Stimulated activated CD4-positive, alpha-beta T cell treated with anti-CD3 and anti-CD28 coated beads, TNF-alpha, amount 100 ng/mL, for 48 hours (primary cell): ENCODE data around the gene PTCHD1.

ENCODE experiments used
- DNase-seq, 3 donors: peaks; one replicate each; pipeline ENCODE4 v3.0.0-alpha.2; 2020; ENCODE audit warnings: low read depth in 3 of 3

The PTCHD1 gene

DNA sequence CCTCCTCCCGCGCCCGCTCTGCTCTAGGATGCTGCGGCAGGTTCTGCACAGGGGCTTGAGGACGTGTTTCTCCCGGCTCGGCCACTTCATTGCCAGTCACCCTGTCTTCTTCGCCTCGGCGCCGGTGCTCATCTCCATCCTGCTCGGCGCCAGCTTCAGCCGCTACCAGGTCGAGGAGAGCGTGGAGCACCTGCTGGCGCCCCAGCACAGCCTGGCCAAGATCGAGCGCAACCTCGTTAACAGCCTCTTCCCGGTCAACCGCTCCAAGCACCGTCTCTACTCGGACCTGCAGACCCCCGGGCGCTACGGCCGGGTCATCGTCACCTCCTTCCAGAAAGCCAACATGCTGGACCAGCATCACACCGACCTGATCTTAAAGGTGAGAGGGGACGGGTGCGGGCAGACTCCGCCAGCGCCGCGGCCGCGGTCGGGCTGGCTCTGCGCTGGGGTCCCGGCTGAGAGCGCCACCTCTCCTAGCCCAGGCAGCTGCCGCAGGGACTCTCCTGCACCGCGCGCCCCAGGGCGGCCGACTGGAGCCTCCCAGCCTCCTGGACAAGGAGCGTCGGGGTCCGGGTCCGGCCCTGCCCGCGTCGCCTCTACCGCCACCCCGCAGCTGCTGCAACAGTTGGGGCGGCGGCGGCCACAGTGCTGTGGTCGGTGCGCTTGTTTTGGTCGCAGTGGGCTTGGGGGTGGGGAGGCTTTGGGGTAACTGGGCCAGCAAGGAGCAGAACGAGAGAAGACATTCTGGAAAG is at the start of gene PTCHD1:
Gene PTCHD1 (plus strand): TSS at position 2 of the 752 bp plus-strand sequence. CDS start 27 bp downstream, at position 29.
- no peak for DNase-seq

- DNase-seq, result no peak
These were observed 47.9 kb upstream of the PTCHD1 start for GRCh38 chrX:23286731-23287130.

DNA sequence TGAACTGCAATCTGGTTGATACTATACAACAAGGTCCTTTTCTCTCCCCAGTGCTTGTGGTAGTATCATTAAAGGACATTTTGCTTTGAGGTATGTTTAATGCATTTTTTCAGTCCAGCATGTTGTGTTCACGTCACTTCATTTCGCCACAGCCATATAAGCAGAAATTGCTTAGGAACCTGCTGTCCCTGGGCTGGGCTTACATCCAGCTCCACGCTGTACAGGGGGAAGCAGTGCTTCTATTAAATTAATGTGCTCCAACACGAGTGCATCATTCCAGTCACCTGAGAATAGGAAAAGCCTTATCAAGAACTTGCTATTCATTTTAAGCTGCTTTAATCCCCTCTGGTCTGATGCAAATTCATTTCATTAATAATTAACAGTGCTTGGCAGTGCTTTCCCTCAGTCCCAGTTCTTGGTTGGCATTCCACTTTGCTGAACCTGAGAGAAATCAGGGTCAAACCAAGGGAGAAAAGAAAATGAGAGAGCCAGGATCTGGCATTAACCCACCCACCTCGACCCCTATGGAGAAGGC is 47.4 kb upstream of the PTCHD1 start:
- no peak for DNase-seq

DNA sequence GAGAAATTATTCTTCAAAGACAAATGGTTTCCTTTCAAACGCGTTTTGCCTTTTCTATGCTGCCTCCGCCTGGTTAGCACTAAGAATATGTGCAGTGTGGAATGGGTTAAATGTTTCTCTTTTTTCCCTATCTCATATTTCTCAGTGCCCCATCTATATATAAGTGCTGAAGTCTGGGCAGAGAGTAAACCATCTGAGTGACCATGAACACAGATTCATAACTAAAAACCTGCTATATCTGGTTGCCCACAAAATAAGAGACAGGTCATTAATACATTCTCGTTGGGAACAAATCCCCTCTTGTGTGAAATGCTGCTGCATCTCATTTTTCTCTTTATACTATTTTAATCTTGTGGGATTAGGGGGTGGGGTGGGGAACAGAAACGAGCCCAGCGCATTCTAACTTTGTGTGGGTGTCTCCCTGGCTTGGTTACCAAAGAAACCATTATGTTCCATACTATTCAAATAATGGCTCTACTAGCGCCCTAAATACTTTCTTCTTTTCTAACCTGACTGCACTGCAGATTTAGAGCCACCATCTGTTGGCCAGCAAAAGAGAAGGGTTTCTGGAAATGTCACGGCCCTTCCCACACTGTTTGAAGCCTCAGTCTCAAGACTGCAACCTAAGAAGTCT is 42.2 kb upstream of the PTCHD1 start:
- no peak for DNase-seq

- no peak for DNase-seq
These were observed 41.5 kb upstream of the PTCHD1 start for GRCh38 chrX:23292988-23293651.

GRCh38 chrX:23304881-23305280 is 29.8 kb upstream of the PTCHD1 start:
- no peak for DNase-seq

DNA sequence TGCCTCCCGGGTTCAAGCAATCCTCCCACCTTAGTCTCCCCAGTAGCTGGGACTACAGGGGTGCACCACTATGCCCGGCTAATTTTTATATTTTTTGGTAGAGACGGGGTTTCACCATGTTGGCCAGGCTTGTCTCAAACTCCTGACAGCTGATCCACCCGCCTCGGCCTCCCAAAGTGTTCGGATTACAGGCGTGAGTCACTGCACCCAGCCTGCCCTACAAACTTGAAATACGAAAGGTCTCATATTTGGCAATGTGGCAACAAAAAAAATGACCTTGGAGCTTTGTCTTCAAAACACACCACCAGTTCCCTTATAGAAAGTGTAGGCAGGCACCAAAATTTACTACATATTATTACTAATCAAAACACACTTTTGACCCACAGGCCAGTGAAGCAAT is 22.9 kb upstream of the PTCHD1 start:
- DNase-seq, result no peak

DNA sequence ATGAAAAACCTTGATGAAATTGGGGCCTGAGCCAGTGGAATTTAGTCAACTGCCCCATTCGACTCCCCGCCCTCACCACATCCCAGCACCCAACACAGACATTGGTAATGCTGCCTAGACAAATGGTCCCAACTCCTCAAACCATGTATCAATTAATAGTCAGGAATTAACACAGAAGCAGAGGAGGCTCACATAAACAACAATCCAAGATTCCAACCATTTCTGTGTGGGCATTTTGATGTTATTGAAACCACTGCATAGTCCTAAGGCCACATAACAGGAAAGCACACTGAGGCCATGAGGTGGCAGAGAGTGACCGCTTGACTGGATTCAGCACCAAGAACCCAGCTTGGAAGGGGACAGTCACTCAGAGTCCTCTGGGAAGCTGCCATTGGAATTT is 22.5 kb upstream of the PTCHD1 start:
- no peak for DNase-seq

GRCh38 chrX:23317799-23318724 is 16.6 kb upstream of the PTCHD1 start:
- peak in 1 of 3 donors; percentile 16 for DNase-seq

- DNase-seq, result no peak
These were observed 7.5 kb upstream of the PTCHD1 start for GRCh38 chrX:23327104-23327503.

DNA sequence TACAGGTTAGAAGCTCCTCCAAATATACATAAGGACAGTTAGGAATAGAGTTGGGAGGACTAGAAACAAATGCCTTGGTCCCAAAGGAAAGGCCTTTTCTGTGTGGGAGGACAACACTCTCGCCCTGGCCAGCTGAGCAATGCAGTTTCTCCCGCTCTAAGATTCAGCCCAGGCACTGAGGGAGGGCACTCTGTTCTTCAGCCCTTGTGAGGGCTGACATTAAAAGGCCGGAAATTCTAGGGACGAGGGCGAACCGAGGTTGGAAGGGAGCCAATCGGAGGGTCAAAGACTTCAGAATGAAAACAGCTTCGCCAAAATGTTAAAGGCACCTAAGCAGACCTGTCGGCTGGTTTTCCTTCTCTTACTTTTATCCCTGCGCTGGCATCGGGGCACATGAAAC is 2.9 kb upstream of the PTCHD1 start:
- DNase-seq, result no peak

- DNase-seq, result no peak
These were observed 2.4 kb upstream of the PTCHD1 start for GRCh38 chrX:23332101-23332887.

- DNase-seq, result no peak
These were observed 1.5 kb upstream of the PTCHD1 start for GRCh38 chrX:23332888-23333821.

DNA sequence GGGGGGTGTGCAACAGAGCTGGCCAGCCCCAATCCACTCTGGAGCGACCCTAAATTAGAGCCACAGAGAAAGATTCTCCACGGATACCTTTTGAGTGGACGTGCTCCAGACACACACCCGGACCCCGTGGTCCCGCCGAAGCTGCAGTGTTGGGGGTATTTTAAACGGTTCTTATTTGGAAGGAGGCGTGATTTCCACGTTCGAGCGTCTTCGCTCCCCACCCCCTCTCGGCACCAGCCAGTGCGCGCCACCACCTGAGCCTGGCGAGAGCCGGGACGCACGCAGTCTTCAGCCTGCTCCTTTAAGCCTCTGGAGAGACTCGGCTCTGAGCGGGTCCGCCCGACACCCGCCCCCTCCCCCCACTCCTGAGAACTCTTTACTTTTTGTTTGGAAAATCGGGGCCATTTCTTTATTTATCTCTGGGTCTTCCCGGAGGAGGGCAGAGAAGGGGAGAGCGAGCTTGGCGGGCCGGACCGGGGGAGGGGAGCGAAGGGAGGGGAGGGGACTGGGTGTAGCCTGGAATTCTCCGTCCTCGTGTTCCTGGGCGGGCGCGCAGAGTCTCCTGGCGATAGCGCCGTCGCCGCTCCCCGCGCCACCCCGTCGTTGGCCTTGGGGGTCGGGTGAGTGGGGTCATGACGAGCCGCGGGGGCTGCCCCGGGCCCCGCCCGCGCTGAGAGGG is 668 bp upstream of the PTCHD1 start:
- no peak for DNase-seq

DNA sequence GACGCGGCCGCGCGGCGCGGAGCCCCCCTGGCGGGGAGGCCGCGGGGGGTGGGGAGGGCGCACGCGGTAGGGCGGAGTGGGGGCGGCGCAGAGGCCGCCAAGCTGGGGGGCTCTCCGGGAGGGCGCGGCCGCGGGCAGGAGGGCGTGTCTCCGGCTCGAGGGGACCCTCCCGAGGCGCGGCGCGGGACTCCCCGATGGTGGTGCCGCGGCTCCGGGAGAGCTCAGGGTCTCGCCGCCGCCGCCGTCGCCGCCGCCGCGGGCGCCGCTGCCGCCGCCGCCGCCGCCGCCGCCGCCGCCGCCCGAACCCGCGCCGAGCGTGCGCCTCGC is 165 bp upstream of the PTCHD1 start:
- DNase-seq, result no peak

GRCh38 chrX:23338334-23338733 is 3.7 kb downstream of the PTCHD1 start:
- no peak for DNase-seq

GRCh38 chrX:23341452-23341851 is 6.8 kb downstream of the PTCHD1 start:
- no peak for DNase-seq

GRCh38 chrX:23344238-23344903 is 9.7 kb downstream of the PTCHD1 start:
- no peak for DNase-seq

- no peak for DNase-seq
These were observed 10.2 kb downstream of the PTCHD1 start for GRCh38 chrX:23344904-23345271.
